Sigmoid colon (tissue), 7 donors: ENCODE measurements around the gene WDR4. TPM values are rescaled to one million over a fixed set of nuclear protein-coding genes. Genes with fewer than 3 reads are reported as not detected.
A peak's percentile ranks its signal among the peaks of the same experiment; 100 is the strongest.
"Not testable (repeated sequence)": the region's sequence is repeated elsewhere in the genome, so short reads cannot be mapped to it uniquely, and the experiment has no call there.

Experiments
- DNase-seq: peaks from one replicate; pipeline ENCODE4 v3.0.0-alpha.2; 2019
- H3K27ac ChIP-seq, 4 donors: fragments of 200-600 bp; sonication (generic); one replicate each; pipeline ENCODE4 v1.5.1; 2016 to 2019; ENCODE audit warnings: mild to moderate bottlenecking in 1 of 4
- H3K27me3 ChIP-seq, 3 donors: fragments of 200-600 bp; sonication (generic); one replicate each; pipeline ENCODE4 v1.5.1; 2019; ENCODE audit warnings: mild to moderate bottlenecking in 1 of 3
- H3K36me3 ChIP-seq, 4 donors: fragments of 200-600 bp; sonication (generic); one replicate each; pipeline ENCODE4 v1.5.1; 2016 to 2019
- H3K4me1 ChIP-seq, 4 donors: fragments of 200-600 bp; sonication (generic); one replicate each; pipeline ENCODE4 v1.5.1; 2017 to 2019
- H3K4me3 ChIP-seq, 4 donors: fragments of 200-600 bp; sonication (generic); one replicate each; pipeline ENCODE4 v1.5.1; 2017 to 2019; ENCODE audit warnings: mild to moderate bottlenecking in 2 of 4, moderate library complexity in 1 of 4
- H3K9me3 ChIP-seq, 4 donors: fragments of 200-600 bp in 3 of 4; sonication (generic) in 3 of 4; one replicate each; pipeline versions ENCODE4 v1.5.1 to v1.6.1; 2013 to 2019
- EP300 ChIP-seq, 4 donors: sonication (generic); formaldehyde crosslinking; IDR thresholded peaks; one replicate each; pipeline ENCODE4 v1.6.1; 2017; ENCODE audit warnings: antibody characterized with exemption in 4 of 4
- POLR2A ChIP-seq, 2 donors: fragments of 450-650 bp; IDR thresholded peaks; one replicate each; pipeline ENCODE4 v1.6.1; 2016; ENCODE audit warnings: antibody characterized with exemption in 2 of 2, mild to moderate bottlenecking in 2 of 2, moderate library complexity in 2 of 2
- POLR2AphosphoS5 ChIP-seq, 4 donors: sonication (generic); formaldehyde crosslinking; IDR thresholded peaks; one replicate each; pipeline ENCODE4 v1.6.1; 2017; ENCODE audit warnings: antibody characterized with exemption in 4 of 4
- WGBS, 2 donors: extraction: QIAGEN DNeasy Blood & Tissue Kit; methylation state at CpG; one replicate each; pipeline ENCODE4 v1.1.7; 2013; 5-methylcytosine and 5-hydroxymethylcytosine counted together
- intact Hi-C: fragments of 100-400 bp; cut with DNase I; formaldehyde crosslinking; loops from one replicate; pipeline ENCODE4 v1.15.1; 2023
- polyA plus RNA-seq, 3 donors: library from polyadenylated mRNA; stranded (reverse); fragments of 200-250 nt; gene quantifications; one replicate each; pipeline ENCODE4 v1.2.3, GENCODE V29; 2013
- total RNA-seq, 4 donors: library from RNA; depleted of rRNA; stranded (reverse); fragments of >200 nt; gene quantifications; one replicate each; pipeline ENCODE4 v1.1.0, GENCODE V29; 2016
- TF ChIP-seq, protein P1 (sequence below), 4 experiments: fragments of 450-650 bp in 3 of 4; fragments of 200-600 bp in 1 of 4; IDR thresholded peaks; one replicate each; pipeline ENCODE4 v1.5.1; 2016 to 2019; ENCODE audit warnings: antibody characterized with exemption in 4 of 4, mild to moderate bottlenecking in 3 of 4, moderate library complexity in 2 of 4
- donor health status: healthy with polysubstance abuse.
- donor health status: Bipolar disorder and iron deficiency.
- donor health status: healthy.

WDR4 gene
- total and polyA plus RNA-seq, 7 donors: 2.8 to 23.5 (median 4.2) TPM

DNA sequence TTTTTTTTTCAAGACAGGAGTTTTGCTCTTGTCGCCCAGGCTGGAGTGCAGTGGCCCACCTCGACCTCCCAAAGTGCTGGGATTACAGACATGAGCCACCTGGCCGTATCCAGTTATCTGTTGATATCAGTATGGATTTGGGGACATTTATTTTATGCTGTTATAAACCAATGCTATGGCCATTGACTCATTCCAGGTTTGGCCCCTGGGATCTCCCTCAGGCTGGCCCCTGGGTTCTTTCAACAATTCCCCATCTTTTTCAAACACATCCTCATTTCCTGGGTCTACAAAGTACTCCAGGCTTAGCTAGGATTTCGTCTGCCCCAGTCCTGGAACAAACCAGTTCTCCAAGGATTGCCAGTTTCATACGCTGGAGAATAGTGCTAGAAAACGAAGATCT lies 44.1 kb downstream of the WDR4 start:
- no peak for DNase-seq
- no peak for TF ChIP-seq POLR2A (IDR thresholded peaks at IDR 0.05)
- TF ChIP-seq POLR2AphosphoS5 (IDR thresholded peaks at IDR 0.05): no peak
- no peak for TF ChIP-seq EP300 (IDR thresholded peaks at IDR 0.05)
- TF ChIP-seq, protein P1, sequence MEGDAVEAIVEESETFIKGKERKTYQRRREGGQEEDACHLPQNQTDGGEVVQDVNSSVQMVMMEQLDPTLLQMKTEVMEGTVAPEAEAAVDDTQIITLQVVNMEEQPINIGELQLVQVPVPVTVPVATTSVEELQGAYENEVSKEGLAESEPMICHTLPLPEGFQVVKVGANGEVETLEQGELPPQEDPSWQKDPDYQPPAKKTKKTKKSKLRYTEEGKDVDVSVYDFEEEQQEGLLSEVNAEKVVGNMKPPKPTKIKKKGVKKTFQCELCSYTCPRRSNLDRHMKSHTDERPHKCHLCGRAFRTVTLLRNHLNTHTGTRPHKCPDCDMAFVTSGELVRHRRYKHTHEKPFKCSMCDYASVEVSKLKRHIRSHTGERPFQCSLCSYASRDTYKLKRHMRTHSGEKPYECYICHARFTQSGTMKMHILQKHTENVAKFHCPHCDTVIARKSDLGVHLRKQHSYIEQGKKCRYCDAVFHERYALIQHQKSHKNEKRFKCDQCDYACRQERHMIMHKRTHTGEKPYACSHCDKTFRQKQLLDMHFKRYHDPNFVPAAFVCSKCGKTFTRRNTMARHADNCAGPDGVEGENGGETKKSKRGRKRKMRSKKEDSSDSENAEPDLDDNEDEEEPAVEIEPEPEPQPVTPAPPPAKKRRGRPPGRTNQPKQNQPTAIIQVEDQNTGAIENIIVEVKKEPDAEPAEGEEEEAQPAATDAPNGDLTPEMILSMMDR (IDR thresholded peaks at IDR 0.05): no peak
- H3K27ac ChIP-seq: no peak overlapping the region
- no peak overlapping the region for H3K4me3 ChIP-seq
- H3K27me3 ChIP-seq: peaks cover 0 to 17% (median 17%) of the 10 kb centered on the region in 3 donors
- H3K9me3 ChIP-seq: no peaks in the 10 kb centered on the region
- intact Hi-C loops: no loop called here
- 80 to 87% methylated on average over 6 of the region's 6 CpGs for WGBS, 2 donors
- peaks cover 0 to 14% (median 2%) of the 10 kb centered on the region in 4 donors for H3K36me3 ChIP-seq
- peaks cover 0 to 7% (median 0%) of the 10 kb centered on the region in 4 donors for H3K4me1 ChIP-seq

DNA sequence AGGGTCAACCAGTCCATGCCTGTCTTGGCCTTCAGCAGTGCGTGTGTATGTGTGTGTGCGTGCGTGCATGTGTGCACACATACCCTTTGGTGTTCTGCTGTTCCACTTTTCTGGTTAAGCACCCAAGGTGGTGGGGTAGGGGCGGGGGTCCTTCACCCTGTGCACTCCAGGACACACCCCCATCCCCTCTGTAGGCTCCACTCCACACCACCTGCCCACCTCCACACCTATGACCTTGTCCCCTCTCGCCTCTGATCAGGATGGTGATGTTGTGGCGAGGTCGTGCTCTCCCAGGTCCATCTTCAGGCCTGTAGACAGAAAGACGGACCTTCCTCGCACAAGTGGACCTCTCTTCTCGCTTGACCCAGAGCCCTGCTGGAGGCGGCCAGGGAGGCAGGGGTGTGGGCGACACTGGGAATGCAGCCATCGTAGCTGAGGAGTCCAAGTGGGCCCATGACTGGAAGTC lies 44.6 kb downstream of the WDR4 start:
- H3K4me1 ChIP-seq: peaks cover 0 to 7% (median 0%) of the 10 kb centered on the region in 4 donors
- no peak overlapping the region for H3K27ac ChIP-seq
- intact Hi-C loops: no loop called here
- peak; percentile 43 for DNase-seq
- H3K36me3 ChIP-seq: peaks cover 0 to 9% (median under 1%) of the 10 kb centered on the region in 4 donors
- H3K9me3 ChIP-seq: no peaks in the 10 kb centered on the region
- peaks cover 2 to 22% (median 21%) of the 10 kb centered on the region in 3 donors for H3K27me3 ChIP-seq
- TF ChIP-seq POLR2A (IDR thresholded peaks at IDR 0.05) (no peak), EP300 (IDR thresholded peaks at IDR 0.05) (no peak), POLR2AphosphoS5 (IDR thresholded peaks at IDR 0.05) (no peak)
- TF ChIP-seq, protein P1 (IDR thresholded peaks at IDR 0.05): no peak
- H3K4me3 ChIP-seq: no peak overlapping the region
- WGBS, 2 donors: 94 to 96% methylated on average over 13 of the region's 13 CpGs

DNA sequence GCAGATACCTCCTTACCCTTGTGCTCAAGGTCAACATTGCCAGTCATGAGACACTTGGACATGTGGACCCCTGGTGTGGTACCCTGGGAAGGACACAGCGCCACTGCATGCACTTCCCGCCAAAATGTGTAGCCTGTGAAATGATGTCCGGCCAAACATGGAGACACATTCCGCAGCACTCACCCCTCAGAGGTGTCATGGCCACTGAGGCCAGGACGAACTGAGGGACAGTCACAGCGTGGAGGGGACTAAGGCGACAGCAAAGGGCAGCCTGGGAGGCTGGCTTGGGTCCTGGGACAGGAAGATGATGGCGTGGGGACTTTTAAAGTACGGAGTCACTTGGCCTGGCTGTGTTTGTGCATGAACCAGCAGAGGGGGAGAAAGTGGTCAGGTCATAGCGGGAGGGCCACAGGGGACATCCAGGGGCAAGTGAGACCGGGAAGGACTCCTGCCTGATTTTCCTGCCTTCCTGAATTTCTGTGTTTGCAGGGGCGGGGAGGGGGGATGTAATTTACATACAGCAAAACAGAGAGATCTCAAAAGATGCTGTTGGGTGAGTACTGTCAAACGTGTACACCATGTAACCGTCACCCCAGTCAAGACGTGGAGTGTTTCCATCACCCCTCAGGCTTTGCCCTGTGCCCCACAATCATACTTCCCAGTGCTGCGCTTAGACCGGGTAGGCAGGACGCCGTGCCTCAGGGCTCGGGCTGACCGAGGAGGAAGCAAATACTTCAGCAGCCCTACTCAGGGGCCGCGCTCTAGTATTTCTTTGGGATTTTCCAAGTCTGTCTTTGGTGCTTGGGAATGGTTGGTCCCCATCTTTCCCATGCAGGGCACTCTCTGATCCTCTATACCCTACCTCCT lies 45.2 kb downstream of the WDR4 start:
- H3K27me3 ChIP-seq: peaks cover 4 to 29% (median 28%) of the 10 kb centered on the region in 3 donors
- peaks cover 0 to 3% (median 0%) of the 10 kb centered on the region in 4 donors for H3K36me3 ChIP-seq
- WGBS, 2 donors: 83 to 88% methylated on average over 23 of the region's 23 CpGs
- no peak overlapping the region for H3K4me3 ChIP-seq
- TF ChIP-seq, protein P1 (IDR thresholded peaks at IDR 0.05): no peak
- TF ChIP-seq POLR2AphosphoS5 (IDR thresholded peaks at IDR 0.05) (no peak), EP300 (IDR thresholded peaks at IDR 0.05) (no peak), POLR2A (IDR thresholded peaks at IDR 0.05) (no peak)
- H3K27ac ChIP-seq: no peak overlapping the region
- DNase-seq: peak; percentile 37
- H3K4me1 ChIP-seq: peaks cover 0 to 7% (median 0%) of the 10 kb centered on the region in 4 donors
- H3K9me3 ChIP-seq: no peaks in the 10 kb centered on the region
- intact Hi-C loops: no loop called here

DNA sequence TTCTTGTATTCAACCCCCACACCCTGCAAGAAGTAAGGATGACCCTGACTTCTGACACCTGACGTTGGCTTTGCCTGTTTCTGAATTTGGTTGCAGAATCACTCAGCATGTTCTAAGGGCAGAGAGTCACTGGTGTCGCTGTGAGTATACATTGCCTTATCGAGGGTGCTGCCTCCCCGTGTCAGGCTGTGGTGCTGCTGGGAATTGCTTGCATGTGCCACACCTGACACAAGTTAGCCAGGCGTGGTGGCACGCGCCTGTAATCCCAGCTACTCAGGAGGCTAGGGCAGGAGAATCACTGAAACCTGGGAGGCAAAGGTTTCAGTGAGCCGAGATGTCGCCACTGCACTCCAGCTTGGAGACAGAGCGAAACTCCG lies 45.9 kb downstream of the WDR4 start:
- DNase-seq: no peak
- Histone ChIP-seq H3K27me3 (peaks cover 4 to 35% (median 34%) of the 10 kb centered on the region in 3 donors), H3K27ac (no peak overlapping the region), H3K4me3 (no peak overlapping the region), H3K9me3 (no peaks in the 10 kb centered on the region), H3K4me1 (peaks cover 0 to 7% (median 0%) of the 10 kb centered on the region in 4 donors), H3K36me3 (no peaks in the 10 kb centered on the region)
- 40 to 51% methylated on average over 11 of the region's 11 CpGs for WGBS, 2 donors
- TF ChIP-seq, protein P1 (IDR thresholded peaks at IDR 0.05): no peak
- TF ChIP-seq EP300 (IDR thresholded peaks at IDR 0.05): no peak
- intact Hi-C loops: no loop called here

DNA sequence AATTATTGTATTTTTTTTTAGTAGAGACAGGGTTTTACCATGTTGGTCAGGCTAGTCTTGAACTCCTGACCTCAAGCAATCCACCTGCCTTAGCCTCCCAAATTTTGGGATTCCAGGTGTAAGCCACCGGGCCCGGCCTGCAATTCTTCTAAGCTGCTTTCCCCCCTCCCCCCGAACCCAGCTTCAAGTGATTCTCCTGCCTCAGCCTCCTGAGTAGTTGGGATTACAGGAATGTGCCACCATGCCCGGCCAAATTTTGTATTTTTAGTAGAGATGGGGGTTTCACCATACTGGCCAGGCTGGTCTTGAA lies 47.1 kb downstream of the WDR4 start:
- H3K4me1 ChIP-seq, H3K27ac ChIP-seq, H3K4me3 ChIP-seq, H3K36me3 ChIP-seq, H3K9me3 ChIP-seq, intact Hi-C loops: not testable (repeated sequence)
- peak; percentile 35 for DNase-seq
- peaks cover 4 to 47% (median 43%) of the 10 kb centered on the region in 3 donors for H3K27me3 ChIP-seq
- 80 to 92% methylated on average over 4 of the region's 4 CpGs for WGBS, 2 donors
